CD4-positive, alpha-beta T cell treated with Interleukin-1 beta for 1 hour (primary cell): ENCODE data around the gene SLC4A7.
A peak's percentile ranks its signal among the peaks of the same experiment; 100 is the strongest.
"Not testable (repeated sequence)": the region's sequence is repeated elsewhere in the genome, so short reads cannot be mapped to it uniquely, and the experiment has no call there.

Experiments
- DNase-seq, 2 donors: peaks; one replicate each; pipeline ENCODE4 v3.0.0-alpha.2; 2020 to 2022

Gene SLC4A7

DNA sequence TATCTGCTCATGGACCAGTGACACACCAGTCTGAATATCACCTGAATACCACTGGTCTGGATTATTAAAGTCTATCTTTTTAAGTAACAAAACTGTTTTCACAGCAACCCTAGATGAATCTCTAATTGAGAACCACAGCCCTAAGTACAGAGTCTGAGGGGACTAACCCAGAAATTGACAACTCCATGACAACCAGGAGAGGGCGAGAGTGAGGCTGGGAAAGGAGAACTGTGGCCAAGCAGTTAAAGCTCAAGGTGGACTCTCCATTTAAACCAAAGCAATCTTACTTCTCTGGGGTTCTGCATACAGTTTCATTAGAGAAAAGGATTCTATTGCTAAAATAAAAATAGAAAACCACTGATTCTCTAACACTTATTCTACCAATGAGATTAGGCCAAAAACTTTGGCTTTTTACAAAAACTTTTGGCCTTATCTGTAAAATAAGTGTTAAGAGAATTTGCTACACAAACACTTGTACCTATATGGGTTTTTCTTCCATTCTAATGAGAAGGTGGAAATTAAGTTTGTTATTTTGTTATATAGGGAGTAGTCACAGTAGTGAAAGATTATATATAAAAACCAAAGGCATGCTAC is 126.4 kb downstream of the SLC4A7 start:
- DNase-seq = peak; percentile 56 to 71

GRCh38 chr3:27356976-27357375 is 127.2 kb downstream of the SLC4A7 start:
- DNase-seq = no peak

- no peak for DNase-seq
These were observed 129.5 kb downstream of the SLC4A7 start for GRCh38 chr3:27354588-27355203.

DNA sequence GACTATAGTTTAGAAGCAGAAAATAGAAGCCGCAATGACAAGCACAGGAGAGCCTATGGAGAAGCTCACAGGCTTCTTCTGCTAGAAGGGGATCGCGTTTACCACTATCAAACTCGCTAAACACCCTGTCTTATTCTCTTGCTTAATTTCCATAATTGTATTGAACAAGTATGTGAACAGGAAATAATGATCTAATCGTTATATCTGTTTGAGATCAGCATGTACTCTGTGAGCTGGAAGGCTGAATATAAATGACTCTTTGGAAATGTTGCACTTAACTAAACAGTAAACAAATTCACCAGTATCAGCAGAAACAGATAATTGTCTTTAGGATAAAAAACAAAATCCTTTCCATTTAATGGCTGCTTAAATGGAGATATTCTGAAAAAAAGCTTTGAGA is 130.0 kb downstream of the SLC4A7 start:
- DNase-seq = no peak

- no peak for DNase-seq
These were observed 131.0 kb downstream of the SLC4A7 start for GRCh38 chr3:27353221-27353620.

- no peak for DNase-seq
These were observed 132.1 kb downstream of the SLC4A7 start for GRCh38 chr3:27352047-27352446.

DNA sequence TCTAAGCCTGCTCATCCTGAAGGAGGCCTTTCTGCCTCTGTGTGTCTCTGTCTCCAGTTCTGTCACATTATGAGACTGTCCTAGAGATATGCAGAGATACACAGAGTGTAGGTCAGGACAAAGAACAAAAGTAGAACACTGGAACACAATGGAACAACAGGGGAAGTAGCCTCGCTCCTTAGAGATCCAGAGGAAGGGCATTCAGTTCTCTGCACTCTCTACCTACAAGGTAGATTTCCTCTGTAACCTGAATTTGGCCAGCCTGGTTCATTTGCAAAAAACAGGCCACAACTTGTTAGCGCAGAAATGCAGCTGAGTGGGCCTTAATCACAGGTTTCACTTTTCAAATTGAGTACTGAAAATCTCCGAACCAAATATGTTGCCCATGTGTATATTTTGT is 134.4 kb downstream of the SLC4A7 start:
- no peak for DNase-seq

- no peak for DNase-seq
These were observed 138.0 kb downstream of the SLC4A7 start for GRCh38 chr3:27345959-27346865.

GRCh38 chr3:27345493-27345892 is 138.7 kb downstream of the SLC4A7 start:
- peak; percentile 2 to 20 for DNase-seq

DNA sequence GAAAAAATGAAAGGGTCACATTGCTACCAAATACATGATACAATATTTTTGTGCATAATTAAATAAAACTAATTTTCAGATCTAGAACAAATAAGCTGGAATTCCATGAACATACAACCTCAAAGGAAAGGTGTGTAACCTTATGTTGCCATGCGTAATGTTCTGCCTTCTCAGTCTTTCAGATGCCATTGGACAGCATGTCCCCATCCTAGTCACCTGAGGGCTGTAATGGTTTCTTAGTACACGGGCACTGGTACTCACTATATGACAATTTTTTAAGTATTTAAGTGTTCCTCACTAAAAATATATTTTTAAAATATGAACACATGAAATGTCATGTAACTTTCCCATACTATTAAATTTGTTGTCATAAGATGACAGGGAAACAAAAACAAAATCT is 139.1 kb downstream of the SLC4A7 start:
- no peak for DNase-seq

- DNase-seq = no peak
These were observed 140.0 kb downstream of the SLC4A7 start for GRCh38 chr3:27344192-27344591.

GRCh38 chr3:27342267-27342666 is 141.9 kb downstream of the SLC4A7 start:
- no peak for DNase-seq

GRCh38 chr3:27340534-27340933 is 143.7 kb downstream of the SLC4A7 start:
- no peak for DNase-seq

DNA sequence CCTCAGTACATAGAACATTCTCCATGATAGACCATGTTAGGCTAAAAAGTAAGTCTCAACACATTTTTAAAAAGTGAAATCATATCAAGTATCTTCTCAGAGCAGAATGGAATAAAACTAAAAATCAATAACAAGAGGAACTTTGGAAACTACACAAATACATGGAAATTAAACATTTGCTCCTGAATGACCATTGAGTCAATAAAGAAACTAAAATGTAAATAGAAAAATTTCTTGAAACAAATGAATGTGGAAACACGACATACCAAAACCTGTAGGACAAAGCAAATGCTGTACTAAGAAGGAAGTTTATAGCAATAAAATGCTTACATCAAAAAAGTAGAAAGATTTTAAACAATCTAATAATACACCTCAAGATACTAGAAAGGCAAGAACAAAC is 148.6 kb downstream of the SLC4A7 start:
- DNase-seq = no peak

DNA sequence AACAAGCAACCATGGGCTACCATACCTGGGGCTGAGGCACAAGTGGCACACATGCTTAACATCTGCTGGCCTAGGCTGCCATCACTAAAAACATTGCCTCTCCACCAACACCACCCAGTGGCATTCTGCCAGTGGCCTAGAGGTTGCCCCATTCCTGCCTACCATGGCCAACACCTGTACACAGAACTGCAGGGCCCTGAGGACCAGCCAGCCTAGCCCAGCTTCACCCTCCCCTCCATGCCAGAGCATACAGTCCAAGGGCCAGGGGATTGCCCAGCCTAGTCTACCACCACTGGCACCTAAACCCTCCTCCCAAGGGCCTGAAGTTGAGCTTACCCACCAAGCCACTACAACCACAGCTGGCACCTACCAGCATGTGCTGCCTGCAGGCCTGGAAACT is 150.3 kb downstream of the SLC4A7 start:
- no peak for DNase-seq

- DNase-seq = not testable (repeated sequence)
These were observed 155.0 kb downstream of the SLC4A7 start for GRCh38 chr3:27328982-27329762.

DNA sequence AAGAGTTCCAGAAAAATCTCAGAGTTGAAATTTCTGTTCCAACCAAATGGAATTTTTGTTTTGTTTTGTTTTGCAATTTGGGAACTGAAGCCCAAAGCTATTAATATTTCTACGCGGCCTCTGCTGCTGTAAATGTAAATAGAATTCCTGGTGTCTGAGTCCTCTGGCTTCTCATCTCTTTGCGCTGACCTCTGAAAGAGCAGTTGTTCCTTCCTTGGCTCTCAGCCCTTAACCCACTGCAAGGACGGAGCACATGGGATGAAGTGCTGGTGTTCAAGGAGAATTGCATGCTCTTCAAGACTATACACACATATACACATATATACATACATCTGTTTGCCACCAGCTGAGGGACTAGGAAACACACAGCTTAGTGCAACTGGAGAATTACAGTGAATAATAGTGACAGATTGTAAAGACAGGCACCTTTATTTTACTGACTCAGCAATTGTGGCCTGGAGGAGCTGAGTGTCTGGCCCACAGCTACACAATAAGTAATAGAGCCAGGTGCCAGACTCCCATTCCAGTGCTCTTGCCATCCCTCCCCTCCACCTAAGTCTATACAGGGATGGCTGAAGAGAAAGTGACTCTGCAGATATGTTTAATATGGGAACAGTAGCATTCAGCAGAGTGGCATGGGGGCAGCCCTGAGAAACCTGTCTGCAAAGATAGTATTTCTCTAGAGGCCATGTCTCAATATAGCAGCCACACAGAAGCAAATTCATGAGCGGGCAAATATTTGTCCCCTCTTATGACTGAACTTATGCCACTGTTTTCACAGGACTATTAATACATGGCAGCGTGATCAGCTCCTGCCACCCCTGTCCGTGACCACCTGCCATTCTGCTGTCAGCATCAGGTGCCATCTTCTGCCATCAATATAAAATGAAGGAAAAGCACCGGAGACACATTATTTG is 157.3 kb downstream of the SLC4A7 start:
- no peak for DNase-seq

- DNase-seq = no peak
These were observed 158.0 kb downstream of the SLC4A7 start for GRCh38 chr3:27326202-27326601.

GRCh38 chr3:27325419-27325818 is 158.8 kb downstream of the SLC4A7 start:
- no peak for DNase-seq

- no peak for DNase-seq
These were observed 159.5 kb downstream of the SLC4A7 start for GRCh38 chr3:27324686-27325085.

- DNase-seq = no peak
These were observed 161.1 kb downstream of the SLC4A7 start for GRCh38 chr3:27323087-27323570.
